HG03064 (cell line): ENCODE results near the gene PPP2R2D.

Experiments used
- ATAC-seq: cut with Tn5 transposase; IDR thresholded peaks from one replicate; pipeline ENCODE4 v1.9.1; 2021; ENCODE audit warnings: low read depth; ENCODE audit not compliant: unreplicated experiment

Gene PPP2R2D

GRCh38 chr10:131900350-131901152, at the start of gene PPP2R2D:
Gene PPP2R2D (plus strand): TSS chr10:131901008. CDS start chr10:131901149, 141 bp downstream.
- peak; percentile 84 for ATAC-seq

GRCh38 chr10:131851346-131851745, 49.5 kb upstream of the PPP2R2D start:
- ATAC-seq: no peak

GRCh38 chr10:131852176-131852822, 48.5 kb upstream of the PPP2R2D start:
- no peak for ATAC-seq

GRCh38 chr10:131852823-131853609, 47.8 kb upstream of the PPP2R2D start:
- ATAC-seq: no peak

GRCh38 chr10:131853610-131853964, 47.2 kb upstream of the PPP2R2D start:
- no peak for ATAC-seq

GRCh38 chr10:131854579-131855335, 46.1 kb upstream of the PPP2R2D start:
- ATAC-seq: no peak

GRCh38 chr10:131855461-131856401, 45.1 kb upstream of the PPP2R2D start:
- ATAC-seq: no peak

- ATAC-seq: no peak
Observed at GRCh38 chr10:131856441-131857094, 44.2 kb upstream of the PPP2R2D start.

GRCh38 chr10:131857156-131858117, 43.4 kb upstream of the PPP2R2D start:
- no peak for ATAC-seq

- ATAC-seq: no peak
Observed at GRCh38 chr10:131858118-131858515, 42.7 kb upstream of the PPP2R2D start.

- ATAC-seq: no peak
Observed at GRCh38 chr10:131858583-131859340, 42.0 kb upstream of the PPP2R2D start.

GRCh38 chr10:131859341-131860020, 41.3 kb upstream of the PPP2R2D start:
- ATAC-seq: no peak

GRCh38 chr10:131860311-131860710, 40.5 kb upstream of the PPP2R2D start:
- no peak for ATAC-seq

GRCh38 chr10:131860806-131861440, 39.9 kb upstream of the PPP2R2D start:
- no peak for ATAC-seq

GRCh38 chr10:131862548-131862947, 38.3 kb upstream of the PPP2R2D start:
- no peak for ATAC-seq
